H9 (cell line): ENCODE measurements around the gene BLTP3A. TPM values are rescaled to one million over a fixed set of nuclear protein-coding genes. Genes with fewer than 3 reads are reported as not detected.
A peak's percentile ranks its signal among the peaks of the same experiment; 100 is the strongest.

Experiments
- DNase-seq: peaks from one replicate; pipeline ENCODE4 v3.0.0-alpha.2; 2017
- H2AFZ ChIP-seq: one replicate; pipeline ENCODE4 v1.6.1; 2013; ENCODE audit warnings: mild to moderate bottlenecking, low read length, control low read depth, moderate library complexity
- H2AK5ac ChIP-seq: 2 replicates; pipeline ENCODE4 v1.6.1; 2013; ENCODE audit warnings: low read length, control low read depth, mixed read lengths; ENCODE audit not compliant: insufficient read length
- H2BK120ac ChIP-seq: one replicate; pipeline ENCODE4 v1.6.1; 2013; ENCODE audit warnings: low read depth, mild to moderate bottlenecking, low read length, control low read depth, inconsistent platforms; ENCODE audit not compliant: poor library complexity, severe bottlenecking
- H2BK12ac ChIP-seq: 2 replicates; pipeline ENCODE4 v1.6.1; 2013; ENCODE audit warnings: low read length, control low read depth, mixed read lengths, low read depth; ENCODE audit not compliant: insufficient read length
- H2BK15ac ChIP-seq: 2 replicates; pipeline ENCODE4 v1.6.1; 2013; ENCODE audit warnings: low read depth, low read length, control low read depth
- H2BK20ac ChIP-seq: one replicate; pipeline ENCODE4 v1.6.1; 2013; ENCODE audit warnings: low read depth, mild to moderate bottlenecking, low read length, control low read depth, inconsistent platforms; ENCODE audit not compliant: poor library complexity, severe bottlenecking
- H2BK5ac ChIP-seq: 2 replicates; pipeline ENCODE4 v1.6.1; 2013; ENCODE audit warnings: low read length, control low read depth, mixed read lengths; ENCODE audit not compliant: insufficient read length
- H3K14ac ChIP-seq: 2 replicates; pipeline ENCODE4 v1.6.1; 2013; ENCODE audit warnings: low read length, control low read depth; ENCODE audit not compliant: insufficient read depth
- H3K18ac ChIP-seq: 2 replicates; pipeline ENCODE4 v1.6.1; 2013; ENCODE audit warnings: low read depth, mild to moderate bottlenecking, mixed read lengths, low read length, control low read depth; ENCODE audit not compliant: insufficient read length
- H3K23ac ChIP-seq: 2 replicates; pipeline ENCODE4 v1.6.1; 2013; ENCODE audit warnings: low read length, control low read depth, mixed read lengths, low read depth; ENCODE audit not compliant: insufficient read length
- H3K23me2 ChIP-seq: 2 replicates; pipeline ENCODE4 v1.6.1; 2013; ENCODE audit warnings: low read depth, mild to moderate bottlenecking, mixed read lengths, low read length, control low read depth; ENCODE audit not compliant: insufficient read length, poor library complexity, severe bottlenecking
- H3K27ac ChIP-seq: 2 replicates; pipeline ENCODE4 v1.5.1; 2013; ENCODE audit warnings: low read length, control low read depth, mixed read lengths, low read depth; ENCODE audit not compliant: insufficient read length
- H3K27me3 ChIP-seq: 2 replicates; pipeline ENCODE4 v1.6.1; 2013; ENCODE audit warnings: low read length, control low read depth, inconsistent platforms; ENCODE audit not compliant: insufficient read depth
- H3K4ac ChIP-seq: 2 replicates; pipeline ENCODE4 v1.6.1; 2013; ENCODE audit warnings: low read depth, mild to moderate bottlenecking, control low read depth, inconsistent platforms, low read length, moderate library complexity
- H3K4me1 ChIP-seq: 2 replicates; pipeline ENCODE4 v1.6.1; 2013; ENCODE audit warnings: low read length, control low read depth, inconsistent platforms; ENCODE audit not compliant: insufficient read depth
- H3K4me2 ChIP-seq: 2 replicates; pipeline ENCODE4 v1.6.1; 2013; ENCODE audit warnings: low read length, control low read depth, mixed read lengths; ENCODE audit not compliant: insufficient read length, insufficient read depth
- H3K56ac ChIP-seq: 2 replicates; pipeline ENCODE4 v1.6.1; 2013; ENCODE audit warnings: low read depth, mild to moderate bottlenecking, mixed read lengths, low read length, control low read depth; ENCODE audit not compliant: insufficient read length
- H3K79me1 ChIP-seq: 2 replicates; pipeline ENCODE4 v1.6.1; 2013; ENCODE audit warnings: low read depth, mild to moderate bottlenecking, moderate library complexity, low read length, control low read depth, inconsistent platforms; ENCODE audit not compliant: insufficient read depth, poor library complexity, severe bottlenecking
- H3K79me2 ChIP-seq: 2 replicates; pipeline ENCODE4 v1.6.1; 2013; ENCODE audit warnings: low read length, control low read depth, inconsistent platforms; ENCODE audit not compliant: insufficient read depth
- H3K9ac ChIP-seq: 2 replicates; pipeline ENCODE4 v1.6.1; 2013; ENCODE audit warnings: low read length, control low read depth, mixed read lengths; ENCODE audit not compliant: insufficient read length; ENCODE audit errors: extremely low read depth
- H3K9me3 ChIP-seq: one replicate; pipeline ENCODE4 v1.6.1; 2013; ENCODE audit warnings: low read depth, low read length, inconsistent platforms; ENCODE audit not compliant: control insufficient read depth
- H3T11ph ChIP-seq: one replicate; pipeline ENCODE4 v1.6.1; 2013; ENCODE audit warnings: mild to moderate bottlenecking, low read length, control low read depth, inconsistent platforms
- H4K20me1 ChIP-seq: one replicate; pipeline ENCODE4 v1.6.1; 2013; ENCODE audit not compliant: control insufficient read depth, insufficient read length, insufficient read depth
- H4K5ac ChIP-seq: 2 replicates; pipeline ENCODE4 v1.6.1; 2013; ENCODE audit warnings: low read depth, mild to moderate bottlenecking, mixed read lengths, low read length, control low read depth; ENCODE audit not compliant: insufficient read length
- H4K8ac ChIP-seq: replicated peaks from 2 replicates; pipeline ENCODE4 v1.6.1; 2013; ENCODE audit warnings: low read length, control low read depth, mixed read lengths, low read depth; ENCODE audit not compliant: insufficient read length
- H4K91ac ChIP-seq: 2 replicates; pipeline ENCODE4 v1.6.1; 2013; ENCODE audit warnings: low read depth, mild to moderate bottlenecking, moderate library complexity, mixed read lengths, low read length, control low read depth; ENCODE audit not compliant: insufficient read length
- H3K27ac Mint-ChIP-seq, 3 experiments: 2 replicates in 2 of 3; 3 replicates in 1 of 3; pipeline ENCODE4 v1.8.0; 2020 to 2021; ENCODE audit warnings: mixed read lengths in 3 of 3, mild to moderate bottlenecking in 1 of 3, moderate library complexity in 1 of 3
- H3K27me3 Mint-ChIP-seq: 2 replicates; pipeline ENCODE4 v1.8.0; 2021; ENCODE audit warnings: low read depth, mild to moderate bottlenecking, moderate library complexity, mixed read lengths
- H3K36me3 Mint-ChIP-seq, 3 experiments: 2 replicates in 2 of 3; 3 replicates in 1 of 3; pipeline ENCODE4 v1.8.0; 2020 to 2021; ENCODE audit warnings: low read depth in 3 of 3, mixed read lengths in 3 of 3; ENCODE audit not compliant: insufficient read depth in 1 of 3
- H3K4me1 Mint-ChIP-seq, 2 experiments: 2 replicates each; pipeline ENCODE4 v1.8.0; 2020; ENCODE audit warnings: mixed read lengths in 2 of 2
- H3K4me3 Mint-ChIP-seq, 2 experiments: 2 replicates in 1 of 2; 3 replicates in 1 of 2; pipeline ENCODE4 v1.8.0; 2020 to 2021; ENCODE audit warnings: mild to moderate bottlenecking in 2 of 2, mixed read lengths in 2 of 2, moderate library complexity in 1 of 2
- H3K9me3 Mint-ChIP-seq, 2 experiments: 2 replicates in 1 of 2; 3 replicates in 1 of 2; pipeline ENCODE4 v1.8.0; 2020; ENCODE audit warnings: mild to moderate bottlenecking in 2 of 2, mixed read lengths in 2 of 2, moderate library complexity in 1 of 2
- WGBS: extraction: QIAGEN DNeasy Blood & Tissue Kit; methylation state at CpG from one replicate; pipeline ENCODE4 v1.1.7; 2013; ENCODE audit warnings: missing lambda C conversion rate, low lambda C conversion rate, mixed read lengths; ENCODE audit not compliant: insufficient read length; ENCODE audit errors: extremely low coverage; 5-methylcytosine and 5-hydroxymethylcytosine counted together
- total RNA-seq: library from RNA; stranded (reverse); gene quantifications from 2 replicates; pipeline ENCODE4 v1.2.1, GENCODE V29; 2021
- TF ChIP-seq, protein P1 (sequence below): fragments of 200-600 bp; sonication (generic); conservative IDR thresholded peaks from 3 replicates; pipeline ENCODE4 v1.8.0; 2021; ENCODE audit warnings: antibody characterized with exemption, mild to moderate bottlenecking

The BLTP3A gene
- total RNA-seq, 1 experiment from 2014 or later = 17.8 TPM

GRCh38 chr6:34773916-34774315 lies 18.0 kb upstream of the BLTP3A start:
- H3T11ph ChIP-seq = no peak overlapping the region
- no peak overlapping the region for H4K8ac ChIP-seq
- Mint-ChIP-seq H3K27me3 (no peaks in the 10 kb centered on the region), H3K4me1 (no peaks in the 10 kb centered on the region), H3K36me3 (peaks cover 20 to 57% (median 57%) of the 10 kb centered on the region in 3 experiments; a peak in 6 of 7 replicates), H3K4me3 (no peak overlapping the region), H3K9me3 (no peaks in the 10 kb centered on the region), H3K27ac (peak overlapping the region in 1 of 3 experiments; percentile 52; a peak in 1 of 7 replicates)
- DNase-seq = no peak
- H2AK5ac ChIP-seq = no peak overlapping the region
- no CpG with 5 or more reads among the region's 4 CpGs for WGBS
- H3K27ac ChIP-seq = no peak overlapping the region
- no peaks in the 10 kb centered on the region for H3K79me1 ChIP-seq
- H4K20me1 ChIP-seq = no peaks in the 10 kb centered on the region
- H3K23ac ChIP-seq = no peak overlapping the region
- no peak overlapping the region for H2BK12ac ChIP-seq
- H3K23me2 ChIP-seq = no peaks in the 10 kb centered on the region
- no peak overlapping the region for H4K5ac ChIP-seq
- no peaks in the 10 kb centered on the region for H3K27me3 ChIP-seq
- H4K91ac ChIP-seq = no peak overlapping the region
- no peaks in the 10 kb centered on the region for H3K9me3 ChIP-seq
- H2BK15ac ChIP-seq = no peak overlapping the region
- no peak overlapping the region for H2BK5ac ChIP-seq
- no peaks in the 10 kb centered on the region for H3K79me2 ChIP-seq
- H3K9ac ChIP-seq = no peak overlapping the region
- no peak overlapping the region for H2BK20ac ChIP-seq
- no peak overlapping the region for H3K4me2 ChIP-seq
- H3K4ac ChIP-seq = no peak overlapping the region
- TF ChIP-seq, protein P1, sequence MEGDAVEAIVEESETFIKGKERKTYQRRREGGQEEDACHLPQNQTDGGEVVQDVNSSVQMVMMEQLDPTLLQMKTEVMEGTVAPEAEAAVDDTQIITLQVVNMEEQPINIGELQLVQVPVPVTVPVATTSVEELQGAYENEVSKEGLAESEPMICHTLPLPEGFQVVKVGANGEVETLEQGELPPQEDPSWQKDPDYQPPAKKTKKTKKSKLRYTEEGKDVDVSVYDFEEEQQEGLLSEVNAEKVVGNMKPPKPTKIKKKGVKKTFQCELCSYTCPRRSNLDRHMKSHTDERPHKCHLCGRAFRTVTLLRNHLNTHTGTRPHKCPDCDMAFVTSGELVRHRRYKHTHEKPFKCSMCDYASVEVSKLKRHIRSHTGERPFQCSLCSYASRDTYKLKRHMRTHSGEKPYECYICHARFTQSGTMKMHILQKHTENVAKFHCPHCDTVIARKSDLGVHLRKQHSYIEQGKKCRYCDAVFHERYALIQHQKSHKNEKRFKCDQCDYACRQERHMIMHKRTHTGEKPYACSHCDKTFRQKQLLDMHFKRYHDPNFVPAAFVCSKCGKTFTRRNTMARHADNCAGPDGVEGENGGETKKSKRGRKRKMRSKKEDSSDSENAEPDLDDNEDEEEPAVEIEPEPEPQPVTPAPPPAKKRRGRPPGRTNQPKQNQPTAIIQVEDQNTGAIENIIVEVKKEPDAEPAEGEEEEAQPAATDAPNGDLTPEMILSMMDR = no peak
- no peak overlapping the region for H3K56ac ChIP-seq
- no peak overlapping the region for H2BK120ac ChIP-seq
- H3K14ac ChIP-seq = no peak overlapping the region
- H3K4me1 ChIP-seq = no peaks in the 10 kb centered on the region
- H3K18ac ChIP-seq = no peak overlapping the region
- no peak overlapping the region for H2AFZ ChIP-seq
